CD4-positive, alpha-beta T cell (primary cell): Measurements from ENCODE around the gene MYL3. TPM values are rescaled to one million over a fixed set of nuclear protein-coding genes. Genes with fewer than 3 reads are reported as not detected.

ENCODE experiments used
- ATAC-seq: fragments of 200-7000 bp; cut with Tn5 transposase; one replicate; pipeline ENCODE4 v1.10.0; 2022; ENCODE audit warnings: mild to moderate bottlenecking; ENCODE audit not compliant: poor library complexity
- CTCF ChIA-PET: fragments of 350-600 bp; sonication (Branson Sonifier 250); formaldehyde crosslinking; loops from one replicate; lab custom pipeline; 2021; ENCODE audit warnings: antibody characterized with exemption, inconsistent platforms; lab: Charles Lee
- POLR2A ChIA-PET: fragments of 350-600 bp; sonication (Branson Sonifier 250); formaldehyde crosslinking; loops from one replicate; lab custom pipeline; 2021; ENCODE audit warnings: antibody characterized with exemption, inconsistent platforms; lab: Charles Lee
- DNase-seq, 14 experiments: peaks; one replicate each; pipeline ENCODE4 v3.0.0-alpha.2; 2013 to 2020; ENCODE audit warnings: mixed read lengths in 2 of 14
- H3K27ac ChIP-seq, 2 donors: one replicate each; pipeline versions ENCODE4 v1.5.1 to v1.7.0; 2013; ENCODE audit warnings: low read length in 2 of 2, low read depth in 1 of 2, mild to moderate bottlenecking in 1 of 2
- H3K27me3 ChIP-seq, 2 experiments: 1 replicate in 1 of 2; 2 replicates in 1 of 2; pipeline versions ENCODE4 v1.6.1 to v1.7.0; 2013; ENCODE audit warnings: low read length in 2 of 2, control low read depth in 1 of 2, mild to moderate bottlenecking in 1 of 2, moderate library complexity in 1 of 2; ENCODE audit not compliant: insufficient read depth in 2 of 2, control insufficient read depth in 1 of 2
- H3K36me3 ChIP-seq: one replicate; pipeline ENCODE4 v1.6.1; 2013; ENCODE audit warnings: low read length, control low read depth; ENCODE audit not compliant: insufficient read depth
- H3K4me1 ChIP-seq: one replicate; pipeline ENCODE4 v1.6.1; 2013; ENCODE audit warnings: low read length, control low read depth; ENCODE audit not compliant: insufficient read depth
- H3K4me3 ChIP-seq: one replicate; pipeline ENCODE4 v1.5.1; 2013; ENCODE audit warnings: mild to moderate bottlenecking, low read length, moderate library complexity
- H3K9me3 ChIP-seq, 2 experiments: 1 replicate in 1 of 2; 2 replicates in 1 of 2; pipeline versions ENCODE4 v1.6.1 to v1.7.0; 2013; ENCODE audit warnings: low read length in 2 of 2, mild to moderate bottlenecking in 2 of 2, control low read depth in 1 of 2, moderate library complexity in 1 of 2; ENCODE audit not compliant: control insufficient read depth in 1 of 2, insufficient read depth in 1 of 2
- H3K27ac Mint-ChIP-seq: one replicate; pipeline ENCODE4 v1.8.0; 2020; ENCODE audit warnings: mixed read lengths
- H3K27me3 Mint-ChIP-seq: one replicate; pipeline ENCODE4 v1.8.0; 2021; ENCODE audit warnings: mixed read lengths
- H3K36me3 Mint-ChIP-seq: one replicate; pipeline ENCODE4 v1.8.0; 2021; ENCODE audit warnings: low read depth, mixed read lengths
- H3K4me1 Mint-ChIP-seq: one replicate; pipeline ENCODE4 v1.8.0; 2021; ENCODE audit warnings: low read depth, mixed read lengths
- H3K4me3 Mint-ChIP-seq: one replicate; pipeline ENCODE4 v1.8.0; 2020; ENCODE audit warnings: mild to moderate bottlenecking, mixed read lengths
- H3K9me3 Mint-ChIP-seq: one replicate; pipeline ENCODE4 v1.8.0; 2020; ENCODE audit warnings: mixed read lengths
- intact Hi-C, 2 experiments: fragments of 100-400 bp; cut with DNase I in 1 of 2; cut with micrococcal nuclease in 1 of 2; formaldehyde crosslinking; loops; one replicate each; pipeline versions ENCODE4 v1.15.1 to v1.9.0; 2023 to 2025; cut with DNase I, micrococcal nuclease
- total RNA-seq, 174 experiments: library from RNA in 2 of 174; stranded (reverse) in 2 of 174; gene quantifications; one replicate each; pipeline ENCODE4 v1.2.3 and lab custom pipeline; 2021 to 2026
- TF ChIP-seq, protein P1 (sequence below): fragments of 200-600 bp; IDR thresholded peaks from one replicate; pipeline ENCODE4 v1.8.0; 2022; ENCODE audit warnings: antibody characterized with exemption, mild to moderate bottlenecking

The MYL3 gene
- total RNA-seq, 2 experiments from 2014 or later: not detected

DNA sequence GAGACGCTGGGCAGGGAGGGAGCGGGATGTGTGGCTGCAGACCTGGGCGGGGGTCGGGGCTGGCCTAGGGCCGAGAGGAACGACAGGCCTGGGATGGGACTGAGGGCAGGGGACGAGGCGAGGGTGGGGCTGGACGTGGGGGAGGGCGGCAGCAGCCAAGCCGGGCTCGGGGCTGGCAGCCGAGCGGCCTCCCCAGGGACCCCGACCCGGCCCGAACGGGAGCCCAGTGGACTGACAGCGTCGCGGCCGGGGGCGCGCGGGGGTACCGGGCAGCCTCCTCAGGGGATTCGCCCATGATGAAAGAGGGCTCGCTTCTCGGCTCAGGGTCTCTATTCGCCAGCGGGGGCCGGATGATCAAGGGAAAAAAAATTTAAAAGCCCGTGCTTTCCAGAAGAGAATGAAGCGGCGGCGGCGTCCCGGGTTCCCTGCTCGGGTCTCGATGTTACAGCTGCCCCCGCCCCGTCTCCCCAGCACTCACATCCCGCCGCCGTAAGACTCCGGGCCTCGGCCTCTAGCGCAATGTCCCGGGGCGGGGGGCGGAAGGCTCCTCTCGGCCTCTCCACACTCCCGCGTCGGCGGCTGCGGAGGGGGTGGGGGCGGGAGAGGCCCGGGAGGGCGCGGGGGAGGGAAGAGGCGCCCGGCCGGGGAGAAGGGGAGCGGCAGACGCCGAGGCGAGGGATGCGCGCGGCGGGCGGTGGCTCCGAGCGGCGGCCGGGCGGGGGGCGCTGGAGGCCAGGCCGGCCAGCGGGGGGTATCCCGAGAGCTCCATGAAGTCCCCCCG is 18.5 kb upstream of the MYL3 start:
- no peak overlapping the region for H3K27ac ChIP-seq
- H3K4me3 Mint-ChIP-seq: peak overlapping the region; percentile 77
- H3K27ac Mint-ChIP-seq: no peak overlapping the region
- ATAC-seq (peak; percentile 57), DNase-seq (peak in 7 of 14 experiments; percentile 5 to 41 (median 12))
- peaks cover 0 to 6% of the 10 kb centered on the region in 2 experiments for H3K9me3 ChIP-seq
- intact Hi-C loops: no loop called here
- CTCF ChIA-PET: no interaction called here
- TF ChIP-seq, protein P1, sequence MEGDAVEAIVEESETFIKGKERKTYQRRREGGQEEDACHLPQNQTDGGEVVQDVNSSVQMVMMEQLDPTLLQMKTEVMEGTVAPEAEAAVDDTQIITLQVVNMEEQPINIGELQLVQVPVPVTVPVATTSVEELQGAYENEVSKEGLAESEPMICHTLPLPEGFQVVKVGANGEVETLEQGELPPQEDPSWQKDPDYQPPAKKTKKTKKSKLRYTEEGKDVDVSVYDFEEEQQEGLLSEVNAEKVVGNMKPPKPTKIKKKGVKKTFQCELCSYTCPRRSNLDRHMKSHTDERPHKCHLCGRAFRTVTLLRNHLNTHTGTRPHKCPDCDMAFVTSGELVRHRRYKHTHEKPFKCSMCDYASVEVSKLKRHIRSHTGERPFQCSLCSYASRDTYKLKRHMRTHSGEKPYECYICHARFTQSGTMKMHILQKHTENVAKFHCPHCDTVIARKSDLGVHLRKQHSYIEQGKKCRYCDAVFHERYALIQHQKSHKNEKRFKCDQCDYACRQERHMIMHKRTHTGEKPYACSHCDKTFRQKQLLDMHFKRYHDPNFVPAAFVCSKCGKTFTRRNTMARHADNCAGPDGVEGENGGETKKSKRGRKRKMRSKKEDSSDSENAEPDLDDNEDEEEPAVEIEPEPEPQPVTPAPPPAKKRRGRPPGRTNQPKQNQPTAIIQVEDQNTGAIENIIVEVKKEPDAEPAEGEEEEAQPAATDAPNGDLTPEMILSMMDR: no peak
- H3K36me3 ChIP-seq: no peaks in the 10 kb centered on the region
- no peaks in the 10 kb centered on the region for H3K36me3 Mint-ChIP-seq
- H3K27me3 Mint-ChIP-seq: peaks cover 48% of the 10 kb centered on the region
- H3K4me3 ChIP-seq: peak overlapping the region; percentile 28
- H3K4me1 ChIP-seq: peaks cover 21% of the 10 kb centered on the region
- POLR2A ChIA-PET: no interaction called here
- peaks cover 6% of the 10 kb centered on the region for H3K4me1 Mint-ChIP-seq
- peaks cover 34% of the 10 kb centered on the region in 2 experiments for H3K27me3 ChIP-seq
- no peaks in the 10 kb centered on the region for H3K9me3 Mint-ChIP-seq

DNA sequence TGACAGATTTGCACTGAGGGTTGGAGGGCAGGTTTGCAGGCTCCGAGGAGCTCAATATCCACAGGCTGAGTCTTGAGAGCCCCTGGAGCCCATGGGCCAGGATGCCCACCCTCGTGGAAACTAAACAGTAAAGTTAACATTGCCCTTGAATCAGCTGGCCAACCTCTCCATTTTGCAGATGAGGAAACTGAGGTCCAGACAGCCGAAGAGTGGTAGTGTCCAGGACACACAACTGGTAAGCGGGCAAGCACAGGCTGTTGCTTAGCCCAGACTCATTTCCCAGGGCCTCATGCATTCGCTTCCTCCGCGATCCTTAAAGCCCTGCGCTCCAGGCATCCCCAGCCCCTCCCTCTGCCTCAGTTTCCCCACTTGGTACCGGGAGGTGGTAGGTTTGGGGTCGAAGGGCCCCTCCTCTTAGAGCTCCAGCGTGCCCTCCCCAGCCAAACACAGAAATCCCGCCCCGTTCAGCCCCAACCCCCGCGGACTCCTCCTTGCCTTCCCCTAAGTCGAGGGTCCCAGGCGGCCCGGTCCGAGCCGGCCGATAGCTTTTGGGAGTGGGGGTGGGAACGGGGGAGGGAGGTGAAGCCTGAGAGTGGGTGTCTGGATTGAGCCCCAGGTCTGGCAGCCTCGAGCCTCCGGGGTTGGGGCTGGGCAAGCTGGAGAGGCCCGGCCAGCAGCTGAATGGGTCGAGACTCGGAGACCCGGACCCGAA is 17.8 kb upstream of the MYL3 start:
- Histone ChIP-seq H3K9me3 (peaks cover 0 to 6% of the 10 kb centered on the region in 2 experiments), H3K27me3 (peaks cover 34% of the 10 kb centered on the region in 2 experiments), H3K36me3 (no peaks in the 10 kb centered on the region), H3K4me3 (no peak overlapping the region), H3K27ac (no peak overlapping the region), H3K4me1 (peaks cover 21% of the 10 kb centered on the region)
- intact Hi-C loops: no loop called here
- TF ChIP-seq, protein P1: no peak
- ChIA-PET CTCF (no interaction called here), POLR2A (no interaction called here)
- Mint-ChIP-seq H3K4me1 (peaks cover 6% of the 10 kb centered on the region), H3K9me3 (no peaks in the 10 kb centered on the region), H3K36me3 (no peaks in the 10 kb centered on the region), H3K4me3 (peak overlapping the region; percentile 70), H3K27ac (no peak overlapping the region), H3K27me3 (peaks cover 48% of the 10 kb centered on the region)
- DNase-seq: no peak
- ATAC-seq: no peak

DNA sequence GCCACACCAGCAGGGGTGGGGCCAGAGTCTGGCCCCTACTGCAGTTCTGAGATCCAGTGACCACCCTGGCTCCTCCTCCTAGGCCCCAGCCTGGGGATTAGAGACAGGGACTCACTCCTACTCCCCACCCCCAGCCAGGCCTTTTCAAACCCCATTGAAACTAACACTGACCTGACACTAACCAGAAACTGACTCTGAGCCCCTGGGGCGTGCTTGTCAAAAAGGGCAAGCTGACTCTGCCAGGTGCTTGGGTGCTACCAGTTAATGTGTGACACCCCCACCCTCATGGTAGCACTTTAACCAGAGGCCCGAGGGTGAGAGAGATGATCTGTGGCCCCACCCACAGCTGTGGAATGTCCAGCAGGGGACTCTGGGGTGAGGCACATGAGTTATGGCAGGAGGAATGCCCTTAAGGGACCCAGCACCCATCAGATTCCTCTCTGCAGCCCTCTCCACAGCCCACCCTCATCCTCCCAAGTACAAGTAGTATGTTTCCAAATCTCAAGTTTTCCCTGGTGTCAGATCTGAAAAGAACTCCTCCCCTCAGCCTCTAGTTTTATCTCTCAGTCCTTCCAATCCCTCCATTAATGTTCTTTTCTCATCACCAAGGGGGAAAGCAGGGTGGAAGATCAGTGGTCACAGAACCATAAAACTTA is 15.7 kb upstream of the MYL3 start:
- ChIA-PET CTCF (no interaction called here), POLR2A (no interaction called here)
- Mint-ChIP-seq H3K9me3 (no peaks in the 10 kb centered on the region), H3K36me3 (no peaks in the 10 kb centered on the region), H3K4me1 (peaks cover 13% of the 10 kb centered on the region), H3K27me3 (peaks cover 28% of the 10 kb centered on the region), H3K4me3 (no peak overlapping the region), H3K27ac (no peak overlapping the region)
- ATAC-seq (no peak), DNase-seq (no peak)
- Histone ChIP-seq H3K27ac (no peak overlapping the region), H3K27me3 (peaks cover 24 to 30% of the 10 kb centered on the region in 2 experiments), H3K9me3 (peaks cover 0 to 6% of the 10 kb centered on the region in 2 experiments), H3K4me3 (no peak overlapping the region), H3K36me3 (no peaks in the 10 kb centered on the region), H3K4me1 (peaks cover 21% of the 10 kb centered on the region)
- TF ChIP-seq, protein P1: no peak
- intact Hi-C loops: no loop called here
